CD14-positive monocyte (primary cell): ENCODE measurements around the gene ATF7IP2. TPM values are rescaled to one million over a fixed set of nuclear protein-coding genes. Genes with fewer than 3 reads are reported as not detected.
"Not testable (repeated sequence)": the region's sequence is repeated elsewhere in the genome, so short reads cannot be mapped to it uniquely, and the experiment has no call there.

Experiments used
- DNase-seq, 3 donors: peaks; one replicate each; pipeline ENCODE4 v3.0.0-alpha.2; 2011 to 2022
- H2AFZ ChIP-seq: 2 replicates; pipeline ENCODE4 v1.6.0; 2012; ENCODE audit warnings: mild to moderate bottlenecking, low read depth, low read length, inconsistent platforms; ENCODE audit not compliant: insufficient read depth, poor library complexity, severe bottlenecking
- H3K27ac ChIP-seq, 2 donors: 1 replicate in 1 of 2; 2 replicates in 1 of 2; pipeline ENCODE4 v1.5.1; 2012 to 2013; ENCODE audit warnings: low read length in 2 of 2, control low read depth in 1 of 2, inconsistent platforms in 1 of 2, low read depth in 1 of 2, mild to moderate bottlenecking in 1 of 2
- H3K27me3 ChIP-seq, 2 donors: one replicate each; pipeline versions ENCODE4 v1.6.0 to v1.6.1; 2011 to 2013; ENCODE audit warnings: low read length in 2 of 2; ENCODE audit not compliant: control insufficient read depth in 2 of 2, insufficient read depth in 2 of 2
- H3K36me3 ChIP-seq, 2 donors: replicated peaks in 1 of 2; 1 replicate in 1 of 2; 2 replicates in 1 of 2; pipeline versions ENCODE4 v1.5.1 to v1.6.1; 2012 to 2013; ENCODE audit warnings: low read length in 2 of 2, control low read depth in 1 of 2, inconsistent platforms in 1 of 2, mild to moderate bottlenecking in 1 of 2; ENCODE audit not compliant: insufficient read depth in 2 of 2, control insufficient read depth in 1 of 2
- H3K4me1 ChIP-seq, 2 donors: 1 replicate in 1 of 2; 2 replicates in 1 of 2; pipeline versions ENCODE4 v1.5.1 to v1.6.1; 2012 to 2013; ENCODE audit warnings: low read length in 2 of 2, control low read depth in 1 of 2, inconsistent platforms in 1 of 2, mild to moderate bottlenecking in 1 of 2, moderate library complexity in 1 of 2; ENCODE audit not compliant: insufficient read depth in 2 of 2, control insufficient read depth in 1 of 2
- H3K4me2 ChIP-seq: replicated peaks from 2 replicates; pipeline ENCODE3; 2012; ENCODE audit warnings: low read length, moderate library complexity, mild to moderate bottlenecking; ENCODE audit not compliant: poor library complexity, severe bottlenecking; ENCODE audit errors: extremely low read depth
- H3K4me3 ChIP-seq, 3 experiments: fragments of 200-600 bp in 1 of 3; sonication (generic) in 1 of 3; replicated peaks in 1 of 3; 1 replicate in 2 of 3; 2 replicates in 1 of 3; pipeline ENCODE4 v1.5.1; 2011 to 2013; ENCODE audit warnings: low read length in 3 of 3, mild to moderate bottlenecking in 3 of 3, control low read depth in 2 of 3, low read depth in 2 of 3, inconsistent platforms in 1 of 3, moderate library complexity in 1 of 3
- H3K79me2 ChIP-seq: 2 replicates; pipeline ENCODE4 v1.6.0; 2012; ENCODE audit warnings: mild to moderate bottlenecking, control low read depth, inconsistent platforms, low read length, moderate library complexity; ENCODE audit not compliant: insufficient read depth
- H3K9ac ChIP-seq: 2 replicates; pipeline ENCODE4 v1.6.0; 2017; ENCODE audit warnings: low read length, mild to moderate bottlenecking; ENCODE audit not compliant: insufficient read depth, poor library complexity, severe bottlenecking
- H3K9me3 ChIP-seq, 2 donors: replicated peaks in 1 of 2; 1 replicate in 1 of 2; 2 replicates in 1 of 2; pipeline versions ENCODE4 v1.5.1 to v1.6.1; 2012 to 2013; ENCODE audit warnings: low read length in 2 of 2, control low read depth in 1 of 2; ENCODE audit not compliant: control insufficient read depth in 1 of 2, insufficient read depth in 1 of 2
- H4K20me1 ChIP-seq: 2 replicates; pipeline ENCODE4 v1.6.0; 2012; ENCODE audit warnings: mild to moderate bottlenecking, low read length, control low read depth, moderate library complexity; ENCODE audit not compliant: insufficient read depth
- H3K27ac Mint-ChIP-seq, 7 donors: one replicate each; pipeline ENCODE4 v1.8.0; 2020; ENCODE audit warnings: mild to moderate bottlenecking in 7 of 7, mixed read lengths in 7 of 7, moderate library complexity in 6 of 7, inconsistent platforms in 2 of 7
- H3K27me3 Mint-ChIP-seq, 3 donors: one replicate each; pipeline ENCODE4 v1.8.0; 2021 to 2022; ENCODE audit warnings: low read depth in 3 of 3, mild to moderate bottlenecking in 3 of 3, mixed read lengths in 3 of 3, moderate library complexity in 3 of 3, inconsistent platforms in 1 of 3
- H3K36me3 Mint-ChIP-seq, 2 donors: one replicate each; pipeline ENCODE4 v1.8.0; 2020; ENCODE audit warnings: mixed read lengths in 2 of 2, inconsistent platforms in 1 of 2, mild to moderate bottlenecking in 1 of 2
- H3K4me1 Mint-ChIP-seq: one replicate; pipeline ENCODE4 v1.8.0; 2020; ENCODE audit warnings: mild to moderate bottlenecking, mixed read lengths
- H3K4me3 Mint-ChIP-seq, 2 donors: one replicate each; pipeline ENCODE4 v1.8.0; 2020; ENCODE audit warnings: mild to moderate bottlenecking in 2 of 2, mixed read lengths in 2 of 2, moderate library complexity in 1 of 2
- H3K9me3 Mint-ChIP-seq, 7 donors: one replicate each; pipeline ENCODE4 v1.8.0; 2020 to 2022; ENCODE audit warnings: mixed read lengths in 7 of 7, mild to moderate bottlenecking in 6 of 7, moderate library complexity in 6 of 7, inconsistent platforms in 2 of 7
- WGBS: methylation state at CpG from one replicate; pipeline ENCODE4 v1.1.5; 2013; ENCODE audit warnings: missing lambda C conversion rate; ENCODE audit not compliant: insufficient coverage; 5-methylcytosine and 5-hydroxymethylcytosine counted together
- intact Hi-C, 2 donors: fragments of 100-400 bp; cut with micrococcal nuclease; formaldehyde crosslinking; loops; one replicate each; pipeline versions ENCODE4 v1.15.0 to v1.15.1; 2023
- polyA plus RNA-seq, 3 donors: library from polyadenylated mRNA; depleted of rRNA in 1 of 3; unstranded in 2 of 3; stranded (reverse) in 1 of 3; fragments of 300-500 nt in 2 of 3; fragments of >200 nt in 1 of 3; fragmentation: Illumina TruSeq in 2 of 3; gene quantifications; 1 replicate in 2 of 3; 2 replicates in 1 of 3; pipeline ENCODE4 v1.2.3, GENCODE V29; 2012 to 2021
- TF ChIP-seq, protein P1 (sequence below): fragments of 200-600 bp; IDR thresholded peaks from one replicate; pipeline ENCODE4 v1.8.0; 2022; ENCODE audit warnings: antibody characterized with exemption, mild to moderate bottlenecking

The ATF7IP2 gene
- polyA plus RNA-seq, 3 donors: 8.7 to 36.4 (median 11.9) TPM

DNA sequence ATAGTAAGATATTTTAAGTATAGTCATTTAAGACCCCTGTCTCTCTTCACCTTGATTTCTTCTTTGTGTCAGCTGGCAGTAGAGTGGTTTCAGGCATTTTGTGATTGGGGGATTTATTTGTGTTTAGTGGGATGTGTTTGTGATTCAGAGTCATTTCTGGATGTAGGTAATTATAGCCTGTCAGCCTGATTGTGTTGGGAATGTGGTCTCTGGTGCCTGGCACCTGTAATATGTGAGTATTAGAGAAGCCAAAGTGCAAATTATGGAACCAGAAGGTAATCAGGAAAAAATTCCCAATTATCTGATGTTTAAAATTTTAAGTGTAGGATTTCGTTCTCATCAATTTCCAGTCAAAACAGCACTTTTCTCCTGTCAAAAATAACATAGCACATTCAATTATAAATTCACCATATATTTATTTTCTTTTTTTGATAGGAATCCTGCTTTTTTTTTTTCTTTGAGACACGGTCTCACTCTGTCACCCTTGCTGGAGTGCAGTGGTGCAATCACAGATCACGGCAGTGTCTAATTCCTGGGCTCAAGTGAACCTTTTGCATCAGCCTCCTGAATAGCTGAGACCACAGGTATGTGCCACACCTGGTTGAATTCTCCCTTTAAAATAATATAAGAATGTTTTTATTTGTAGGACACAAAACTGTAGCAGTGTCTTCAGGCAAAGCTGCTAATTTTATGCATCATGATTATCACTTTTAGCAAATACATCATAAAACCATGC lies 42.7 kb downstream of the ATF7IP2 start:
- H4K20me1 ChIP-seq: no peaks in the 10 kb centered on the region
- H3K36me3 Mint-ChIP-seq: peaks cover 17% of the 10 kb centered on the region in 2 donors
- no peak overlapping the region for H3K4me2 ChIP-seq
- H3K9me3 ChIP-seq: no peaks in the 10 kb centered on the region
- no peak overlapping the region for H3K9ac ChIP-seq
- 100% methylated on average over 1 of the region's 3 CpGs for WGBS
- H3K4me1 ChIP-seq: no peaks in the 10 kb centered on the region
- peaks cover 1 to 17% of the 10 kb centered on the region in 2 donors for H3K36me3 ChIP-seq
- H2AFZ ChIP-seq: no peak overlapping the region
- H3K9me3 Mint-ChIP-seq: peaks cover 0 to under 1% (median 0%) of the 10 kb centered on the region in 7 donors
- no peaks in the 10 kb centered on the region for H3K79me2 ChIP-seq
- H3K27ac Mint-ChIP-seq: no peak overlapping the region
- TF ChIP-seq, protein P1, sequence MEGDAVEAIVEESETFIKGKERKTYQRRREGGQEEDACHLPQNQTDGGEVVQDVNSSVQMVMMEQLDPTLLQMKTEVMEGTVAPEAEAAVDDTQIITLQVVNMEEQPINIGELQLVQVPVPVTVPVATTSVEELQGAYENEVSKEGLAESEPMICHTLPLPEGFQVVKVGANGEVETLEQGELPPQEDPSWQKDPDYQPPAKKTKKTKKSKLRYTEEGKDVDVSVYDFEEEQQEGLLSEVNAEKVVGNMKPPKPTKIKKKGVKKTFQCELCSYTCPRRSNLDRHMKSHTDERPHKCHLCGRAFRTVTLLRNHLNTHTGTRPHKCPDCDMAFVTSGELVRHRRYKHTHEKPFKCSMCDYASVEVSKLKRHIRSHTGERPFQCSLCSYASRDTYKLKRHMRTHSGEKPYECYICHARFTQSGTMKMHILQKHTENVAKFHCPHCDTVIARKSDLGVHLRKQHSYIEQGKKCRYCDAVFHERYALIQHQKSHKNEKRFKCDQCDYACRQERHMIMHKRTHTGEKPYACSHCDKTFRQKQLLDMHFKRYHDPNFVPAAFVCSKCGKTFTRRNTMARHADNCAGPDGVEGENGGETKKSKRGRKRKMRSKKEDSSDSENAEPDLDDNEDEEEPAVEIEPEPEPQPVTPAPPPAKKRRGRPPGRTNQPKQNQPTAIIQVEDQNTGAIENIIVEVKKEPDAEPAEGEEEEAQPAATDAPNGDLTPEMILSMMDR: no peak
- H3K4me1 Mint-ChIP-seq: no peaks in the 10 kb centered on the region
- H3K27me3 Mint-ChIP-seq: no peaks in the 10 kb centered on the region
- intact Hi-C loops: no loop called here
- H3K4me3 ChIP-seq: no peak overlapping the region
- no peak overlapping the region for H3K27ac ChIP-seq
- H3K4me3 Mint-ChIP-seq: no peak overlapping the region
- no peak for DNase-seq
- H3K27me3 ChIP-seq: no peaks in the 10 kb centered on the region

DNA sequence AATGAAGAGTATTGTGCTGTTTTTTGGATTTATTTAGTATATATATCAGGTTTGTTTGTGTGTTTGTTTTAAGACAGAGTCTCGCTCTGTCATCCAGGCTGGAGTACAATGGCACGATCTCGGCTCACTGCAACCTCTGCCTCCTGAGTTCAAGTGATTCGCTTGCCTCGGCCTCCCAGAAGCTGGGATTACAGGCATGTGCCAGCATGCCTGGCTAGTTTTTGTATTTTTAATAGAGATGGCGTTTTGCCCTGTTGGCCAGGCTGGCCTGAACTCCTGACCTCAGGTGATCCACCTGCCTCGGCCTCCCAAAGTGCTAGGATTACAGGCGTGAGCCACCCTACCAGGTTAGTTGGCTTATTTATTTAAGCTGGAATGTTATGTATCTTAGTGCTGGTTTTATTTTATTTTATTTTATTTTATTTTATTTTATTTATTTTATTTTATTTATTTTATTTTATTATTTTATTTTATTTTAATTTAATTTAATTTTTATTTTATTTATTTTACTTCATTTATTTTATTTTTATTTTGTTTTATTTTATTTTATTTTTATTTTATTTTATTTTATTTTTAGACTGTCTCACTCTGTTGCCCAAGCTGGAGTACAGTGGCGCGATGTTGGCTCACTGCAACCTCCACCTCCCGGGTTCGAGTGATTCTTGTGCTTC lies 43.6 kb downstream of the ATF7IP2 start:
- H3K36me3 ChIP-seq: peaks cover 3 to 26% of the 10 kb centered on the region in 2 donors
- H3K27ac ChIP-seq, H3K9me3 ChIP-seq, H3K9me3 Mint-ChIP-seq, H4K20me1 ChIP-seq, H3K9ac ChIP-seq, intact Hi-C loops, H3K4me3 Mint-ChIP-seq, H3K27me3 ChIP-seq, H3K4me2 ChIP-seq, H3K79me2 ChIP-seq, H3K4me1 Mint-ChIP-seq, H3K4me3 ChIP-seq, H3K4me1 ChIP-seq, H3K27ac Mint-ChIP-seq, H2AFZ ChIP-seq, DNase-seq, H3K27me3 Mint-ChIP-seq: not testable (repeated sequence)
- WGBS: 100% methylated on average over 10 of the region's 12 CpGs
- peaks cover 23% of the 10 kb centered on the region in 2 donors for H3K36me3 Mint-ChIP-seq
